Measurements from ENCODE around the gene ZNF865. TPM values are rescaled to one million over a fixed set of nuclear protein-coding genes. Genes with fewer than 3 reads are reported as not detected.
A peak's percentile ranks its signal among the peaks of the same experiment; 100 is the strongest.

ZNF865 gene
- total and polyA plus RNA-seq, 9 donors: 0.42 to 20.9 (median 16.5) TPM

GRCh38 chr19:55599468-55599841 is 6.0 kb upstream of the ZNF865 start, which contains the start of gene FIZ1:
Gene FIZ1 (minus strand): TSS chr19:55599517. CDS start chr19:55597865, 1,652 bp downstream.
- peak; percentile 98 to 99 (median 99) for DNase-seq
- Histone ChIP-seq H3K4me1 (ENCODE audit: insufficient read depth) (peaks cover 2% of the 10 kb centered on the region), H3K27me3 (no peaks in the 10 kb centered on the region), H3K27ac (peak within 1 kb of the TSS; percentile 90 to 99), H3K9me3 (no peaks in the 10 kb centered on the region), H3K36me3 (no peaks in the 10 kb centered on the region), H3K4me3 (peak within 1 kb of the TSS; percentile 96)
- WGBS, 3 donors: 0 to 1% (median 0%) methylated on average over 23 of the region's 23 CpGs
- no peak for TF ChIP-seq POLR2A (IDR thresholded peaks at IDR 0.05)
- TF ChIP-seq EP300 (IDR thresholded peaks at IDR 0.05): peak; percentile 46
- intact Hi-C loops (cut with DNase I): no loop called here

GRCh38 chr19:55599842-55600661 is 5.4 kb upstream of the ZNF865 start, which contains the start of gene ZNF524:
Gene ZNF524 (plus strand): TSS chr19:55600288. CDS start chr19:55602113, 1,825 bp downstream.
- H3K27ac ChIP-seq: peak within 1 kb of the TSS; percentile 90 to 99
- intact Hi-C loops (cut with DNase I): no loop called here
- peak; percentile 54 for TF ChIP-seq EP300 (IDR thresholded peaks at IDR 0.05)
- peak; percentile 17 for TF ChIP-seq POLR2A (IDR thresholded peaks at IDR 0.05)
- peak in 1 of 3 donors; percentile 28 for TF ChIP-seq CTCF (IDR thresholded peaks at IDR 0.05)

GRCh38 chr19:55600662-55601028 is 4.8 kb upstream of the ZNF865 start:
- peak overlapping the region; percentile 90 to 99 for H3K27ac ChIP-seq
- H3K4me3 ChIP-seq: peak overlapping the region; percentile 96
- no peaks in the 10 kb centered on the region for H3K36me3 ChIP-seq
- 3 to 5% (median 4%) methylated on average over 12 to 15 of the region's 15 CpGs for WGBS, 3 donors
- H3K9me3 ChIP-seq: no peaks in the 10 kb centered on the region
- intact Hi-C loops (cut with DNase I): no loop called here
- DNase-seq: no peak
- no peak for TF ChIP-seq EP300 (IDR thresholded peaks at IDR 0.05)
- peak; percentile 17 for TF ChIP-seq POLR2A (IDR thresholded peaks at IDR 0.05)
- peaks cover 2% of the 10 kb centered on the region for H3K4me1 ChIP-seq (ENCODE audit: insufficient read depth)
- no peaks in the 10 kb centered on the region for H3K27me3 ChIP-seq

More at GRCh38 chr19:55599842-55600661, 5.4 kb upstream of the ZNF865 start, which contains the start of gene ZNF524:
- H3K4me1 ChIP-seq (ENCODE audit: insufficient read depth): peaks cover 2% of the 10 kb centered on the region
- H3K4me3 ChIP-seq: peak within 1 kb of the TSS; percentile 96
- 0% methylated on average over 64 to 93 of the region's 97 CpGs for WGBS, 3 donors
- no peaks in the 10 kb centered on the region for H3K27me3 ChIP-seq
- DNase-seq: peak; percentile 86 to 90 (median 88)
- H3K9me3 ChIP-seq: no peaks in the 10 kb centered on the region
- no peaks in the 10 kb centered on the region for H3K36me3 ChIP-seq

GRCh38 chr19:55601084-55601483 is 4.4 kb upstream of the ZNF865 start:
- intact Hi-C loops (cut with DNase I): no loop called here
- 83 to 86% (median 83%) methylated on average over 4 of the region's 4 CpGs for WGBS, 3 donors
- peaks cover 2% of the 10 kb centered on the region for H3K4me1 ChIP-seq (ENCODE audit: insufficient read depth)
- H3K4me3 ChIP-seq: peak overlapping the region; percentile 96
- no peaks in the 10 kb centered on the region for H3K36me3 ChIP-seq
- no peaks in the 10 kb centered on the region for H3K9me3 ChIP-seq
- H3K27ac ChIP-seq: peak overlapping the region in 1 of 2 donors; percentile 99
- DNase-seq: no peak
- H3K27me3 ChIP-seq: no peaks in the 10 kb centered on the region
- TF ChIP-seq EP300 (IDR thresholded peaks at IDR 0.05) (no peak), POLR2A (IDR thresholded peaks at IDR 0.05) (no peak)

- H3K27ac ChIP-seq: no peak overlapping the region
- TF ChIP-seq CTCF (IDR thresholded peaks at IDR 0.05): no peak
- no peak for TF ChIP-seq EP300 (IDR thresholded peaks at IDR 0.05)
- TF ChIP-seq POLR2A (IDR thresholded peaks at IDR 0.05): no peak
- peaks cover 6% of the 10 kb centered on the region for H3K4me1 ChIP-seq (ENCODE audit: insufficient read depth)
- 92 to 94% (median 93%) methylated on average over 60 of the region's 60 CpGs for WGBS, 3 donors
- H3K4me3 ChIP-seq: no peak overlapping the region
- no peaks in the 10 kb centered on the region for H3K36me3 ChIP-seq
- no peaks in the 10 kb centered on the region for H3K27me3 ChIP-seq
- intact Hi-C loops (cut with DNase I): no loop called here
- peak in 3 of 5 donors; percentile 59 to 63 (median 60) for DNase-seq
- H3K9me3 ChIP-seq: no peaks in the 10 kb centered on the region
These were observed 3.1 kb upstream of the ZNF865 start for GRCh38 chr19:55602104-55603001.

Data from ovary (tissue), 9 donors.